ENCODE data around the gene SMG5.

- TF ChIP-seq EZH2 (IDR thresholded peaks at IDR 0.05; ENCODE audit: borderline replicate concordance, low read length) (no peak), CTCF (conservative IDR thresholded peaks at IDR 0.05 in 1 of 2, IDR thresholded peaks at IDR 0.05 in 1 of 2; ENCODE audit: extremely low read depth in 1 of 2, insufficient read depth in 1 of 2, low read depth in 1 of 2, low read length in 2 of 2) (no peak)
Measured at GRCh38 chr1:156262461-156263287, 20.0 kb downstream of the SMG5 start.

Measured in mammary epithelial cell (primary cell).